GM12891 (cell line): Measurements from ENCODE around the gene UBE2O.

Experiments used
- POLR2A ChIP-seq: IDR thresholded peaks from 2 replicates; pipeline ENCODE4 v1.6.1; 2011; ENCODE audit warnings: low read depth, low read length, control low read depth
- TAF1 ChIP-seq: IDR thresholded peaks from 2 replicates; pipeline ENCODE4 v1.6.1; 2011; ENCODE audit warnings: low read depth, low read length, control low read depth

DNA sequence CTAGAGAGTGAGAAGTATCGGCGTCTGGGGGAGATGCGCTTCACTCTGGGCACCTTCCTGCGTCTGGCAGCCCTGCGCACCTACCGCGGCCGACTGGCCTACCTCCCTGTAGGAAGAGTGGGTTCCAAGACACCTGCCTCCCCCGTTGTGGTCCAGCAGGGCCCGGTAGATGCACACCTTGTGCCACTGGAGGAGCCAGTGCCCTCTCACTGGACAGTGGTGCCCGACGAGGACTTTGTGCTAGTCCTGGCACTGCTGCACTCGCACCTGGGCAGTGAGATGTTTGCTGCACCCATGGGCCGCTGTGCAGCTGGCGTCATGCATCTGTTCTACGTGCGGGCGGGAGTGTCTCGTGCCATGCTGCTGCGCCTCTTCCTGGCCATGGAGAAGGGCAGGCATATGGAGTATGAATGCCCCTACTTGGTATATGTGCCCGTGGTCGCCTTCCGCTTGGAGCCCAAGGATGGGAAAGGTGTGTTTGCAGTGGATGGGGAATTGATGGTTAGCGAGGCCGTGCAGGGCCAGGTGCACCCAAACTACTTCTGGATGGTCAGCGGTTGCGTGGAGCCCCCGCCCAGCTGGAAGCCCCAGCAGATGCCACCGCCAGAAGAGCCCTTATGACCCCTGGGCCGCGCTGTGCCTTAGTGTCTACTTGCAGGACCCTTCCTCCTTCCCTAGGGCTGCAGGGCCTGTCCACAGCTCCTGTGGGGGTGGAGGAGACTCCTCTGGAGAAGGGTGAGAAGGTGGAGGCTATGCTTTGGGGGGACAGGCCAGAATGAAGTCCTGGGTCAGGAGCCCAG lies 65.8 kb downstream of the UBE2O start:
- TF ChIP-seq POLR2A (no peak), TAF1 (no peak)
